Suppressor macrophage treated with lipopolysaccharide for 4 hours (primary cell): ENCODE results near the gene KIAA1958.
A peak's percentile ranks its signal among the peaks of the same experiment; 100 is the strongest.
"Not testable (repeated sequence)": the region's sequence is repeated elsewhere in the genome, so short reads cannot be mapped to it uniquely, and the experiment has no call there.

Experiments used
- DNase-seq: peaks from one replicate; pipeline ENCODE4 v3.0.0-alpha.2; 2020

The KIAA1958 gene

DNA sequence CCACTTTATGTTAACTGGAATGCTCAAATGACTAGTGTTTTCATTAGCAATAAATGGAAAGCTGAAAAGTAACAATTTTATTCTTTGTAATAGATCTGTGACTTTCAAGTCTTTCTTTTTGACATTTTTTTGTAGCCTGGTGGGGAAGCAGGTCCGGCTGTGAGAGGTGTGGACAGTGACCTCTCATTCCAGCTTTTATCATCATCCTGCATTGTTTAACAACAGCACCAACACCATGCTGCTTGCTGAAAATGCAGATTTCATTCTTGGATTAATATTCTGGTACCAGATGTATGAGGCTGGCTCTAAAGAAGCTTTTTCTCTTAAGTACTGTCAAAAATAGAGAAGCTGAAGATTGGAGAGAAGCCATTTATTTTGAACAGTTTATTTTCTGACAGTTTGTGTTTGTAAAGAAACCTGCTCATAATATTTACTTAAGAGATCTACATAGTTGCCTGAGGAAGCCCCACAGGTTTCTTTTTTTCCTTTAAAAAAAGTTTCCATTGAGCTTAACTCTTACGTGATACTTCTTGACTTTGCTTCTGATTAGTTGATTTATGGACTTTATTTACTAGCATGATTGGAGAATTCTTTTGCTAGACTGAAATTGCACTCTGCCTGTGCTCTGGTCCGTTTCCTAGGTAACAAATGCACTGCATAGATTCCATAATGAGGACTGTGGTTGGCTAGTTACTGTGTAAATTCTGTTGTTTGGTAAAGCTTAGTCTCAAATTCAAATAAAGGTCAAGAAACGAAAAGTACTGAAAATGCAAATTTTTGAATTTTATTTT lies 3.4 kb downstream of the KIAA1958 start:
- no peak for DNase-seq

DNA sequence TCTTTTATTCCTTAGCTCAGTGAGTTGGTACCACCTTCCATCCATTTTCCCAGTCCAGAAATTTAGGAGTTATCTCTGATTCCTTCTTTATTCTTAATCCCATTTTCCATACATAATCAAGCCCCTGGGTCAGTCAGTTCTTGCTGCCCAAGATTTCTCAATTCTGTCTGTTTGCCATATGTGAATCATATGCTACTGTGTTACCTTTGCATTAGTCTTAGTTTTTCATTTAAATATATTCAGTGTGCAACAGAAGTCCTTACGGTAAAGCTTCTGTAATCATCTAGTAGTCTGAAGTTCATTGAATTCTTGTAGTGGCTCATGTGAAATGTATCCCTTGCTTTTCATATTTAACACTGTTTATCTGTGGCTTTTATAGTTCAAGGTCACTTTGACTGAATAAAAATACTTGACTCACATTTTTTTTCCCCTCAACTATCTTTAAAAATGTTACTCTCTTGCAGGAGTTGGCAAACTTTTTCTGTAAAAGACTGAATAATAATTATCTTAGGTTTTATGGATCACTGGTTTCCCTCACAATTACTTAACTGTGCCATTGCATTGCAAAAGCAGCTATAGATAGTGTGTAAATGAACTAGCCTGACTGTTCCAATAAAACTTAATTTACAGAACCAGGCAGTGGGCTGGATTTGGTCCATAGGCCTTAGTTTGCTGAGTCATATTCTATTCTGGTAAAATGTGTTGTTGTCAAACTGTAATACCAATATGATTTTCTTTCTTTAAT lies 6.9 kb downstream of the KIAA1958 start:
- DNase-seq: no peak

DNA sequence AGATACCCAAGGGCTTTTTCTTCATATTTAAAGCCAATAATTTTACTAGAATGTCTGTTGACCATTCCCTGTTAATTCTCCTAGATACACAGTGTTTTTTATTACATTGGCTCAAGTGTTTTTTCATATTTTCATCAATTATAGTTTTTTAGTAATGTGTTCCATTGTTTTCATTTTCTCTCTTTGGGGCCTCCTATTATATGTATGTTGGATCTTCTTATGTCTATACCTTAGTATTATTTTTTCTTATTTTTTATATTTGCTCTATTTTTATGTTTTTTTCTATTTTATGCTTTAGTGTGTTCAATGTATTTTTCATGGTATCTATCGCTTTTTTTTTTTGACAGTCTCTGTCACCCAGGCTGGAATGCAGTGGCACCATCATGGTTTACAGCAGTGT lies 7.5 kb downstream of the KIAA1958 start:
- no peak for DNase-seq

DNA sequence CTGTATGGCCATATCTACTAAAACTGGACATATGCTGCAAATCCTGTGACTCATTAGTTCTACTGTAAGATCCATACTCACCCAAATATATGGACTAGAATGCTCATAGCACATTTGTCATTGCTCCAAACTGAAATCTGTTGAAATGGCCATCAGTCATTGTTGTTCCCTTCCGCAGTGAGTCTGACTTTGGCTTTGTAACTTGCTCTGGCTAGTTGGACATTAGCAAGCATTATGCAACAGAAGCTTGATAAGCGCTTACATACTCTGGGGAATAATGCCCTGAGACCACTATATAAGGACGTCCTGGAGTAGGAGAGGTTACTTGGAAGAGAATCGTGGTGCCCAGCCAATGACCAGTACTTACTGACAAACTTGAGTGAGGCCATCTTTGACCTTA lies 9.0 kb downstream of the KIAA1958 start:
- peak; percentile 78 for DNase-seq

DNA sequence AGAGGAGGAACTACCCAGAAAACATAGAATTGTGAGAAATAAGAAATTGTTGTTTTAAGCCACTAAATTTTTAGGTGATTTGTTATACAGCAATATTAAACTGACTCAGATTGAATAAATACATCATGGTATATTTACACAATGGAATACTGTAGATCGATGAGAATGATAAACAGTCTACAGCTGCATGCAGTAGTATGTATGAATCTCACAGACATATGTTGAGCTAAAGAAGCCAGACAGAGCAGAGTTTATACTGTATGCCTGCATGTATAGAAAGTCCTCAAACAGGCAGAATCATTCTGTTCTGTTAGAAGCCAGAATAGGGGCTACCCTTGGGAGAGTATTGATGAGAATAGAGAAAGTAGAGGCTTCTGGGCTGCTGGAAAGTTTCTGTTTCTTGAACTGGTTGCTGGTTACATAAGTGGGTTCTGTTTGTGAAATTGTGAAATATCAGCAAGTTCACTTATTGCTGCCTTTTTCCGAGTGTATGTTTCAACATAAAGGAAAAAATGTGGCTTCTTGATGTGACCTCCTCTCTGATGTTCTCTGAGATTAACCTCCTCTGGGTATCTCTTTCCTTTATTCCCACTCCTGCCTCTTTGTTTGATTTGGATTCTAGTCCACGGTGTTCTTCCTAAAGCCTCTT lies 9.6 kb downstream of the KIAA1958 start:
- peak; percentile 83 for DNase-seq

DNA sequence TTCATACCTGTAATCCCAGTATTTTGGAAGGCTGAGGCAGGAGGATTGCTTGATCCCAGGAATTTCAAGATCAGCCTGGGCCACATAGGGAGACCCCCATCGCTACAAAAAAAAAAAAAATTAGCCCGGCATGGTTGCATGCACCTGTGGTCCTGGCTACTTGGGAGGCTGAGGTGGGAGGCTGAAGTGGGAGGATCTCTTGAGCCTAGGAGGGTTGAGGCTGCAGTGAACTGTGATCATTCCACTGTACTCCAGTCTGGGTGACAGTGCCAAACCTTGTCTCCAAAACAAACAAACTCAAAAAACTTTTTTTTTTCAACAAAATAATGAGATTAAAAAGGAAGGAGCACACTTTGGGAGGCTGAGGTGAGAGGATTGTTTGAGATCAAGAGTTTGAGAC lies 14.2 kb downstream of the KIAA1958 start:
- DNase-seq: no peak

DNA sequence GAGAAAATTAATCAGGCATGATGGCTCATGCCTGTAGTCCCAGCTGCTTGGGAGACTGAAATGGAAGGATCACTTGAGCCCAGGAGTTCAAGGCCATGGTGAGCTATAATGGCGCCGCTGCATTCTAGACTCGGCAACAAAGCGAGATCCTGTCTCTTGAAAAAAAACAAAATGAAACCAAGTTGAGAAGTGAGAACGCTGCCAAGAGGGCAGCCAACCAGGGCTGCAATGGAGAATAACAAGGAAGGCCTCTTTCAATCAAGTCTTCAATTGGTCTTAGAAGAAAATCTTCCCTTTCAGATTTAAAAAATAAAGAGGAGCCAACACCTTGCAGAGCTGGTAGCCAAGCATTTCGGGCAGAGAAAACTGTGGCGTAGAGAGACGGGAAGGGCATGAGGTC lies 14.7 kb downstream of the KIAA1958 start:
- no peak for DNase-seq

DNA sequence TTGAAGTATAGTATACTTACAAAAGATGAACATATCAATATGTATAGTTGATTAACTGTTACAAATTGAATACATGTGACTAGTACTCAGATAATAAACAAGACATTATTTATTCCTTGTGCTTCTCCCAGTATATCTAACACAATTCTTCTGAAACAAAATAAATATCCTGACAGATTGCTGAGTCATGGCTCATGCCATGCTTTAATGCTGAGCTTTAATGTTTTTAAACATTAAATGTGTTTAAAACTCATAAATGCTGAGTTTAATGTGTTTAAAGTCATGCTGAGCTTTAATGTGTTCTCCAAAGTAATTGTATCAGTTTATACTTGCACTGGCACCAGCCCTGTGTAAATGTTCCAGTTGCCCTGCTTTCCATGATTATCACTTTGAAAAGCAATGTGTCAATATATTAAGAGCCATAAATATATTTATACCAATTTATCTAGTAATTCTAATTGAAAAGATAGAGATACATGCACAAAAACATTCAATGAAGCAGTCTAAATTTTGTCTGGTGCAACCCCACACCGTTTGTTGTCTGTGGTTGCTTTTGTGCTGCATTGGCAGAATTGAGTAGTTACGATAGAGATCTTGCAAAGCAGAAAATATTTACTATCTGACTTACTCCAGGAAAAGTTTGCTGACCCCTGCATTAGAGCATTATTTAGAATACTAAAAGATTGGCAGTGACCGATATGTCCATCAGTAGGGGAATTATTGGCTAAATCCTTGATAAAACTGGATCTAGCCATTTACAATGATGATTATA lies 15.7 kb downstream of the KIAA1958 start:
- DNase-seq: no peak

DNA sequence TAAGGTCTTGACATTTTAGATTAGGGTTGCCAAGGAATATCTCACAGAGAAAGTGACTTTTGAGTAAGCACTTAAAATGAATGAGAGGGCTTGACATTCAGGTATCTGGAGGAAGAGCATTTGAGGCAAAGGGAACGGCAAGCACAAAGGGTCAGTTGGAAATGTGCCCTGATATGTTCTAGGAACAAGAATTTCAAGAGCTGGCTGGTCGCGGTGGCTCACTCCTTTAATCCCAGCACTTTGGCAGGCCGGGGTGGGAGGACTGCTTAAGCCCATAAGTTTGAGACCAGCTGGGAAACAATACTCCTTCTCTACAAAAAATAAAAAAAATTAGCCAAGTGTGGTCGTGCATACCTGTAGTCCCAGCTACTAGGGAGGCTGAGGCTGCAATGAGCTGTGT lies 16.5 kb downstream of the KIAA1958 start:
- DNase-seq: no peak

DNA sequence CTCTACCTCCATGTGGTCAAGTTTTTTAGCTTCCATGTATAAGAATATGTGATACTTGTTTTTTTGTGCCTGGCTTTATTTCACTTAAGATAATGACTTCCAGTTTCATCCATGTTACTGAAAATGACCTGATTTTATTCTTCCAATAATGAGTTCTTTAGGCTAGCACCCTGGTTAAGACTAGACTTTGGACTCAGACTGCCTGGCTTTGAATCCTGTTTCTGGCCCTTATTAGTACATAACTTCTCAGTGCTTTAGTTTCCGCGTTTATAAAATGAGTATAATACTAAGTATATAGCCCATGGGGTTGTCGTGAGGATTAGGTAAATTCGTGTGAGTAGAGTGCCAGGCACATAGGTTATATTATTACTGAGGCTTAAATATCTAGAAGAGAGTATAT lies 18.5 kb downstream of the KIAA1958 start:
- DNase-seq: no peak

DNA sequence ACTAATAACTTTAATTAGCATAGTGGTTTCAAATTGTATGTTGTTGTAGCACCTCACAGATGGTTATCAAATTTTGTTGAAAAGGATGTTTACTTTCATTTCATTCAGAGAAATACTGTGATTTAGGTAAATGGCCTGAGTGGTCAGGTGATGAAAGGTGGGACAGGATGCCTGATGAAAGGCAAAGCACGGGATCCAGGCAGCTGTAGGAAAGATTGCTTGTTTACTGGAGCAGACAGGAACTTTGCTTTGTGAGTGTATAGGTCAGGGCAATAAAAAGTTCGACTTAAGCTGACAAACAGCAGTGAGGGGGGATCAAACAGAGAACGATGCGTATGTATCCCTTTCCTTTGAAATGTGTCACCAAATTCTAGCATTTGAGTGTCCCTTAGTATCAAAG lies 19.0 kb downstream of the KIAA1958 start:
- DNase-seq: no peak

DNA sequence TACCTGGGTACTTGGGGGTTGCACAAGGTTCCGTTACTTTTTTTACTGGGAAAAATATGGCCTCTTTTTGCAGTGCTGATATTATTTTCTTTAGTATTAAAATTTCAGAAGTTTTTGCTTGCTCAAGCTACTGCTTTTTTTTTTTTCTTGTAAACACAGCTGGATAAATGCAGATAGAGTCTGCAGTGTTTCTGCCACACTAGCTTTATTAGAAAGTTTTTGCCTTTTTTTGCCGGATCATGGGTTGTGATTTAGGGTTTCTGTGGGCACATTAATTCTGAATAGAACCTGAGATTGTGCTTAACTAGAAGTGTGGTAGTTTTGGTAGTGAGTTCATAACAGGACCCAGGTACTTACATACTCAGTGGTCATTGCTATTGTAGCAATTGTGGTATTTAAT lies 19.9 kb downstream of the KIAA1958 start:
- no peak for DNase-seq

DNA sequence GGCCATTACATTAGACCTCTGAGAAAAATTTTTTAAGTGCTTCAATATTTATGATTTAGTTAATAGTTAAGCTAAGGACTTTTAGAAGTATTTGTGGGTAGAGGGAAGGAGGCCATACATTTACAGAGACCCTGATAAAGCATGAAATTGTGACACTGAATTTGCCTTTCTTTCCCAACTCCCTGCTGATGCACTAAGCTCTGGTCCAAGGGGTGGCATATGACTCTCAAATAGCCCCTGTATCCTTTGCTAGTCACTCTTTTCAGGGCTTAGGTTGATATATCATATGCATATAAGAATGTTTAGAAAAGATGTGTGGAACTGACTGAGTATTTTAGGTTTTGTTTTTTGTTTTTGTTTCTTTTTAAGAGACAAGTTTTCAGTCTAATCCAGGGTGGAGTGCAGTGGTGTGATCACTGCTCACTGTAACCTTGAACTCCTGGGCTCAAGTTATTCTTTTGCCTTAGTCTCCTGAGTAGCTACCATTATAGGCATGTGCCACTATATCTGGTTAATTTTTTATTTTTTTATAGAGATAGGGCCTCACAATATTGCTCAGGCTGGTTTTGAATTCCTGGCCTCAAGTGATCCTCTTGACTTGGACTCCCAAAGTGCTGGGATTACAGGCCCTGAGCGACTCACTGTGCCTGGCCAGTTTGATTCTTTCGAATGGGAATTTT lies 20.5 kb downstream of the KIAA1958 start:
- no peak for DNase-seq

DNA sequence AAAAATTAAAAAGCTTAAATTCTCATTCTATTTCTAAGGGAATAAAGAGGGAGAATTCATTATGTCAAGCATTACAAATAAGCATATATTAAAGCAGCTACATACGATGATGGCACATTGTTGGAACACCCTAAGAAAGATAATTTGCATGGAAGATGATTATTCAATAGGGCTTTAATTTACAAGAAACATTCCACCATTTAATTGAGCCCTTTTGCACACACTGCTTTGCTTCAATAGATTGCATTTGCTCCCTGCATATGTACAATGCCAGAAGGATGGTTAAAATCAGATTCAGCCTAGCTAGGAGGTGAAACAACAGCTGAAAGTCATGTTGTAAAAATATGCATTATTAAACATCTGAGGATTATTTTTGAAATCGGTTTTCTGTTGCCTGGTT lies 21.8 kb downstream of the KIAA1958 start:
- no peak for DNase-seq

DNA sequence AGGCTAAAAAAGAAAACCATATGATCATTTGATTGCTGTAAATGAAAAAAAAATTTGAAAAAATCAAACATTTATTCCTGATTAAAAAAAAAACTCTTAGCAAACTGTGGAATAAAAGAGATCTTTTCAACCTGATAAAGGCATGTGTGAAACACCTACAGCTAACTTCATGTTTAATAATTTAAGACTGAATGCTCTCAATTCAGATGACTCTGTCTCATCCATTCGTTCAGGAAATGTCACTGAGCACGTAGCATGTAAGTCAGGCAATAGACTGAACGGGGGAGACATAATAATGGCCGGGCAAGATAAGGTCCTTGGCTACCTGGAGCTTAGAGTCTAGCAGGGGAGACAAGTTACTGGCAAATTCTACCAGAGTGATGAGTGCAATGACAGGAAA lies 25.8 kb downstream of the KIAA1958 start:
- DNase-seq: not testable (repeated sequence)

DNA sequence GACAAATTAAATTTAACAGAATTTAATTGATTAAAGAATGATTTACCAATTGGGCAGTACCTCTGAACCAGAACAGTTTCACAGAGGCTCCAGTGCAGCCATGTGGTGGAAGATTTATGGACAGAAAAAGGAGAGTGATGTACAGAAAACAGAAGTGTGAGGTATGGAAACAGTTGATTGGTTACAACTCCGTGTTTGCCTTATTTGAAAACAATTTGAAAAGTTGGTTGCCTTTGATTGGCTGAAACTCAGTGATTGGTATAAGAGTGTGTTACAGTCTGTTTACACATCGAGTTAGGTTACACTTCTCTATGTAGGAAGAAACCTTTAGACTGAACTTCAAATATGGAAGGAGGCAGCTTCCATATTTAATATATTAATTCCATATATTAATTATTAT lies 30.1 kb downstream of the KIAA1958 start:
- no peak for DNase-seq

DNA sequence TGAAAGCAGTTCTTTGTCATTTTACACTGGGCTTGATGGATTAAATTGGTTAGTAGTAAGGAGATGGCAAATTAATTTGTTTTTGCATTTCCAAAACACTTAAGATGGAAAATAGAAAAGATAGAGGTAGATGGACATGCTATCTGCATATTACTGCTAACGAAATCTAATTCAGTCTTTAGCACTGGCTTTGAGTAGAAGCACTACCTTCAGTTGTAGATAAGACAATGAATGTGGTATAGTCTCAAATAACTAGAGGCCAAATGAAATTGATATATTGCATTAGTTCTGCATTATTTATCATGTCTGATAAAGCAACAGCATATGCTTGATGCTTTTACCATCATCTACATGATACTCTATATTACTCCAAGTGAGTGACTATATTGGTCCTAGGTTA lies 33.4 kb downstream of the KIAA1958 start:
- no peak for DNase-seq

DNA sequence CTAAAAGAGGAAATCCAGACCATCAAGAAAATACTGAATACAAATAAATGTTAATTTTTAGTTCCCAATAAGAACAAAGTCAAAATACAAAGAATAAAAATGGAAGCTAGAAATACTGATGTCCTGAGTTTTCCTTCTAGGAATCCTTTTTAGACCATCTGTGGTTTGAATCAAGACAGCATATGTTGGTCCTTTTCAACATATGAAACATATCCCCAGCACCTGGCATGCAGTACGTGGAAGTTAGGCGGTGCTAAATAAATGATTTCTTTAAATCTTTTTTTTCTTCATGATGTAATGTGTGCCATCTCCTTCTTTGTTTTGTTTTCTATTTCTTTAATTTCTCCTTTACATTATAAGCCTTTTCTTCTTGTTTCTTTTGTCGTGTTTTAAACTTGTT lies 34.0 kb downstream of the KIAA1958 start:
- no peak for DNase-seq

DNA sequence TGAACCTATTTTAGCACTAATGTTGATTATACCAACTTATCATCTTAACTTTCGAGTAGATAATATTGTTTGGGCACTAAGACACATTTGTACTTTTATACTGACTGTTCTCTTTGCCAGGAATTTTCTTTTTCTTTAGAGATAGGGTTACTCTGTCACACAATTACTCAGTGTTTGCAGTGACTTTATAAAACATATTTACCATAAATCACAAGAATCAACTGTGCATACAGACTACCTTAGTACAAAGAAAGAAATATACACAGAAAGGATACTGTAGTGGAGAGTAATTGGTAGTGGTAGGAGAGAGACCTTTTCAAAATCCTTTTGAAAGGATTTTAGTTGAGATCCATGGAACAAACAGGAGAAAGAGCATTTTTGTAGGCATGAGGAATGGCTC lies 40.3 kb downstream of the KIAA1958 start:
- DNase-seq: no peak

DNA sequence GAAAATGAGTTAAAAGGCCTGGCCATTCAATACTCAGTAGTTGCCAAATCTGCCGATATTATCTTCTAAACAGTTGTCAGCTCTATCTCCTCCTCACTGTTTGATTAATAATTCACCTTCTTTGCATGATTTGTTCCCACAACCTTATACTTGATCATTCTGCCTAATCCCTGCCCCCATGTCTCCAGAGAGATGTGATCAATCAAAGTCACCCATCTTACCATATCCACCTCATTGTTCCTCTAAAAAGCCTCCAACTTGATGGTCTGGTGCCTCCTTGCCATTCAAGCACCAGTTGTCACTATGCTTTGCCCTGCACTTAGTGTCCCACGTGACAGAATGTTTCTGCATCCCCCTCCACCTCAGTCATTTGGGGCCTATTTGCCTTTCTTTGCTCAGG lies 41.3 kb downstream of the KIAA1958 start:
- no peak for DNase-seq

DNA sequence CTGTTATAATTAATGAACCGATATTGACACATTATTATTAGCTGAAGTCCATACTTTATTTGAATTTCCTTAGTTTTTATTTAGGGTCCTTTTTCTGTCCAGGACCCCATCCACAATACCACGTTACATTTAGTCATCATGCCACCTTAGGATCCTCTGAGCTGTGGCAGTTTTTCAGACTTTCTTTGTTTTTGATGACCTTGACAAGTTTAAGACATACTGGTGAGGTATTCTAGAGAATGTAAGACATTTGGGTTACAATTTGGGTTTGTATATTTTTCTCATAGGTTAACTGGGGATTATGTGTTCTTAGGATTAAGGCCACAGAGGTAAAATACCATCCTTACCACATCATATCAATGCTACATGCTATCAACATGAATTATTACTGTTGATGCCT lies 42.7 kb downstream of the KIAA1958 start:
- no peak for DNase-seq

DNA sequence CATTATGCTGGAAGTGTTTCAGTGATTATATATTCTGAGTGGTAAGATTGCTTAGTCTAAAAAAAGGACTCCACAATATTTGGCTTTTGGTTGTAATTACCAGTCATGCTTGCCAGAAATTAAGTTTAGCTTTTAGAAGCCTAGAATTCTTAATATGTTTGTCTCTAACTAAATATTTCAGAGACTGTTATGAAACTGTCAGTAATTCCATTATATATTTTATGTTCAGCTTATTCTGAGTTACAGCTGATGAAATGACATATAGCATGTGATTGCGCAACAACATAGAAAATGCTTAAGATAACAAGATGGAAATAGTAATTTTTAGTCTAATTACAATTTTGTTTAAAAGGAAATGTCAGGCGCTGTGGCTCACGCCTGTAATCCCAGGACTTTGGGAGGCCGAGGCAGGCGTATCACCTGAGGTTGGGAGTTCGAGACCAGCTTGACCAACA lies 44.2 kb downstream of the KIAA1958 start:
- DNase-seq: peak; percentile 10
